Measurements from ENCODE around the gene EHMT1. TPM values are rescaled to one million over a fixed set of nuclear protein-coding genes. Genes with fewer than 3 reads are reported as not detected.
A peak's percentile ranks its signal among the peaks of the same experiment; 100 is the strongest.

Gene EHMT1
- total RNA-seq, 1 experiment from 2014 or later, result 63.9 TPM

DNA sequence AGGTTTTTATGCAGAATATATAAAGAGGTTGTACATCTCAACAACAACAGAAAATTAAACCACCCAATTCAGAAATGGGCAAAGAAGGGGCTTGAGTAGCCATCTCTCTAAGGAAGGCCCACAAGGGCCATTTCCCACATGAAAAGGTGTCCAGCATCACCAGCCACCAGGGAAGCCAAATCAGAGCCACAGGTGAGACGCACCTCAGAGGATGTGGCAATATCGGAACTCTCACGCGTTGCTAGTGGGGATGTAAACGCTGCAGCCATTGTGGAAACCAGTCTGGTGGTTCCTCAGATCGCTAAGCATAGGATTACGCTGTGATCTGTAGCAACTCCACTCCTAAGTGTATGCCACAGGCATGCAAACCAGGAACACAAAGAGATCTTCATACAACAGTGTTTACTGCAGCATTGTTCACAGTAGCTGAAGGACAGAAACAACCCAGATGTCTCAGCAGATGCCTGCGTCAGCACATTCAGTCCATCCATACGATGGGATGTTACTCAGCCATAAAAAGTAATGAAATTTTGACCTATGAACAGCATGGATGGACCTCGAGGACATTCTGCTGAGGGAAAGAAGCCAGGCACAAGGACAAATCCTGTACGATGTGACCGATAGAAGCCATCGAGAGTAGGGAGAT is 174.5 kb downstream of the EHMT1 start:
- DNase-seq (ENCODE audit: low read depth, low spot score) (no peak), ATAC-seq (no peak)
- Histone ChIP-seq H3K4me1 (ENCODE audit: control insufficient read depth, insufficient read depth, low read length) (no peaks in the 10 kb centered on the region), H3K27me3 (ENCODE audit: control insufficient read depth, insufficient read depth, low read length) (no peaks in the 10 kb centered on the region), H3K4me3 (ENCODE audit: low read depth in 2 of 2, low read length in 2 of 2) (no peak overlapping the region), H3K27ac (ENCODE audit: low read length) (no peak overlapping the region), H3K9me3 (ENCODE audit: control insufficient read depth, insufficient read depth, low read depth, low read length) (no peaks in the 10 kb centered on the region), H3K36me3 (ENCODE audit: control insufficient read depth, insufficient read depth, low read length) (no peaks in the 10 kb centered on the region; the same call in 1 of the 2 replicates)
- CTCF ChIA-PET, result no interaction called here
- TF ChIP-seq TCF7L2 (IDR thresholded peaks at IDR 0.05; ENCODE audit: low read depth, low read length), result no peak
- no peak for TF ChIP-seq POLR2AphosphoS5 (IDR thresholded peaks at IDR 0.05; ENCODE audit: low read depth, low read length)
- TF ChIP-seq CTCF (IDR thresholded peaks at IDR 0.05), result no peak
- TF ChIP-seq, protein P1, sequence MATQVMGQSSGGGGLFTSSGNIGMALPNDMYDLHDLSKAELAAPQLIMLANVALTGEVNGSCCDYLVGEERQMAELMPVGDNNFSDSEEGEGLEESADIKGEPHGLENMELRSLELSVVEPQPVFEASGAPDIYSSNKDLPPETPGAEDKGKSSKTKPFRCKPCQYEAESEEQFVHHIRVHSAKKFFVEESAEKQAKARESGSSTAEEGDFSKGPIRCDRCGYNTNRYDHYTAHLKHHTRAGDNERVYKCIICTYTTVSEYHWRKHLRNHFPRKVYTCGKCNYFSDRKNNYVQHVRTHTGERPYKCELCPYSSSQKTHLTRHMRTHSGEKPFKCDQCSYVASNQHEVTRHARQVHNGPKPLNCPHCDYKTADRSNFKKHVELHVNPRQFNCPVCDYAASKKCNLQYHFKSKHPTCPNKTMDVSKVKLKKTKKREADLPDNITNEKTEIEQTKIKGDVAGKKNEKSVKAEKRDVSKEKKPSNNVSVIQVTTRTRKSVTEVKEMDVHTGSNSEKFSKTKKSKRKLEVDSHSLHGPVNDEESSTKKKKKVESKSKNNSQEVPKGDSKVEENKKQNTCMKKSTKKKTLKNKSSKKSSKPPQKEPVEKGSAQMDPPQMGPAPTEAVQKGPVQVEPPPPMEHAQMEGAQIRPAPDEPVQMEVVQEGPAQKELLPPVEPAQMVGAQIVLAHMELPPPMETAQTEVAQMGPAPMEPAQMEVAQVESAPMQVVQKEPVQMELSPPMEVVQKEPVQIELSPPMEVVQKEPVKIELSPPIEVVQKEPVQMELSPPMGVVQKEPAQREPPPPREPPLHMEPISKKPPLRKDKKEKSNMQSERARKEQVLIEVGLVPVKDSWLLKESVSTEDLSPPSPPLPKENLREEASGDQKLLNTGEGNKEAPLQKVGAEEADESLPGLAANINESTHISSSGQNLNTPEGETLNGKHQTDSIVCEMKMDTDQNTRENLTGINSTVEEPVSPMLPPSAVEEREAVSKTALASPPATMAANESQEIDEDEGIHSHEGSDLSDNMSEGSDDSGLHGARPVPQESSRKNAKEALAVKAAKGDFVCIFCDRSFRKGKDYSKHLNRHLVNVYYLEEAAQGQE (IDR thresholded peaks at IDR 0.05; ENCODE audit: insufficient read depth in 1 of 2, low read depth in 2 of 2, low read length in 1 of 2), result no peak
- TF ChIP-seq SIN3A (IDR thresholded peaks at IDR 0.05; ENCODE audit: borderline replicate concordance, insufficient read depth, low read depth, low read length), result no peak
- POLR2A ChIA-PET, result no interaction called here
- BruUV-seq (replicated peaks), result TSS peak; percentile 67
- in situ Hi-C loops (cut with HindIII; ENCODE audit: low pct_unique_long_range_greater_than_20kb, low sequenced_read_pairs) (no loop called here), intact Hi-C loops (cut with micrococcal nuclease; ENCODE audit: unreplicated experiment) (no loop called here)

- intact Hi-C loops (cut with micrococcal nuclease; ENCODE audit: unreplicated experiment) (no loop called here), in situ Hi-C loops (cut with HindIII; ENCODE audit: low pct_unique_long_range_greater_than_20kb, low sequenced_read_pairs) (no loop called here)
- Histone ChIP-seq H3K9me3 (ENCODE audit: control insufficient read depth, insufficient read depth, low read depth, low read length) (no peaks in the 10 kb centered on the region), H3K4me3 (ENCODE audit: low read depth in 2 of 2, low read length in 2 of 2) (no peak overlapping the region), H3K36me3 (ENCODE audit: control insufficient read depth, insufficient read depth, low read length) (no peaks in the 10 kb centered on the region; the same call in 1 of the 2 replicates), H3K27me3 (ENCODE audit: control insufficient read depth, insufficient read depth, low read length) (no peaks in the 10 kb centered on the region), H3K4me1 (ENCODE audit: control insufficient read depth, insufficient read depth, low read length) (no peaks in the 10 kb centered on the region), H3K27ac (ENCODE audit: low read length) (no peak overlapping the region)
- TF ChIP-seq CTCF (IDR thresholded peaks at IDR 0.05) (no peak), SIN3A (IDR thresholded peaks at IDR 0.05; ENCODE audit: borderline replicate concordance, insufficient read depth, low read depth, low read length) (no peak), TCF7L2 (IDR thresholded peaks at IDR 0.05; ENCODE audit: low read depth, low read length) (no peak)
- TF ChIP-seq, protein P1 (IDR thresholded peaks at IDR 0.05; ENCODE audit: insufficient read depth in 1 of 2, low read depth in 2 of 2, low read length in 1 of 2), result no peak
- CTCF ChIA-PET, result no interaction called here
- POLR2A ChIA-PET, result interaction anchor here (0.7 kb wide), 1 partner anchor 62 kb away, joined by 7 read pairs; no protein-coding TSS in a partner anchor
- ATAC-seq, result no peak
- no TSS peak for BruUV-seq (replicated peaks)
- DNase-seq (ENCODE audit: low read depth, low spot score), result no peak
Observed at GRCh38 chr9:137795156-137795666, 176.4 kb downstream of the EHMT1 start.

All from Panc1 (cell line).